K562 (cell line): ENCODE results near the gene SNX9. TPM values are rescaled to one million over a fixed set of nuclear protein-coding genes. Genes with fewer than 3 reads are reported as not detected.

Source experiments
- CBX1 ChIP-seq: sonication (generic); IDR thresholded peaks from 2 replicates; pipeline ENCODE4 v1.6.1; 2016; ENCODE audit warnings: antibody characterized with exemption, low read depth, mild to moderate bottlenecking
- CC2D1A ChIP-seq: fragments of 450-650 bp; IDR thresholded peaks from 2 replicates; pipeline ENCODE4 v1.6.1; 2017; ENCODE audit warnings: mild to moderate bottlenecking
- CXXC5 ChIP-seq: fragments of 250-450 bp; sonication (Bioruptor Pico); IDR thresholded peaks from 2 replicates; pipeline ENCODE4 v1.8.0; 2022; ENCODE audit warnings: inconsistent platforms, mild to moderate bottlenecking, moderate library complexity
- FOSL1 ChIP-seq: fragments of 200-800 bp; sonication (Bioruptor generic); conservative IDR thresholded peaks from 2 replicates; pipeline ENCODE4 v1.6.1; 2016; ENCODE audit warnings: missing genetic modification characterization, missing compliant biosample characterization
- FOXO4 ChIP-seq: fragments of 450-650 bp; formaldehyde crosslinking; IDR thresholded peaks from 2 replicates; pipeline ENCODE4 v1.4.0; 2020; ENCODE audit warnings: mild to moderate bottlenecking, moderate library complexity
- KDM2B ChIP-seq: fragments of 250-450 bp; sonication (Bioruptor Pico); IDR thresholded peaks from 2 replicates; pipeline ENCODE4 v1.8.0; 2021; ENCODE audit warnings: mild to moderate bottlenecking, moderate library complexity
- MAZ ChIP-seq, 2 experiments: fragments of 450-650 bp in 1 of 2; sonication (generic) in 1 of 2; formaldehyde crosslinking; IDR thresholded peaks in 1 of 2; conservative IDR thresholded peaks in 1 of 2; 2 replicates each; pipeline versions ENCODE4 v1.4.0 to v1.5.0; 2020; ENCODE audit warnings: mild to moderate bottlenecking in 1 of 2, missing genetic modification reagents in 1 of 2
- MCM2 ChIP-seq: fragments of 450-650 bp; IDR thresholded peaks from 2 replicates; pipeline ENCODE4 v1.6.1; 2017; ENCODE audit warnings: low read depth, mild to moderate bottlenecking
- MCM3 ChIP-seq: fragments of 450-650 bp; IDR thresholded peaks from 2 replicates; pipeline ENCODE4 v1.6.1; 2016
- MLLT1 ChIP-seq, 2 experiments: fragments of 450-650 bp; IDR thresholded peaks; 2 replicates each; pipeline ENCODE4 v1.6.1; 2016
- MYBL2 ChIP-seq, 2 experiments: fragments of 450-650 bp in 1 of 2; sonication (generic) in 1 of 2; formaldehyde crosslinking in 1 of 2; IDR thresholded peaks; 2 replicates each; pipeline versions ENCODE4 v1.6.1 to v1.8.1; 2017 to 2022; ENCODE audit warnings: borderline replicate concordance in 1 of 2, inconsistent platforms in 1 of 2, low read depth in 1 of 2, mild to moderate bottlenecking in 1 of 2, missing genetic modification reagents in 1 of 2, moderate library complexity in 1 of 2
- NFRKB ChIP-seq: fragments of 450-650 bp; IDR thresholded peaks from 2 replicates; pipeline ENCODE4 v1.6.1; 2016; ENCODE audit warnings: low read depth
- NR2C1 ChIP-seq, 2 experiments: fragments of 450-650 bp; IDR thresholded peaks; 2 replicates each; pipeline ENCODE4 v1.6.1; 2017; ENCODE audit warnings: mild to moderate bottlenecking in 2 of 2, antibody characterized with exemption in 1 of 2, inconsistent platforms in 1 of 2, missing compliant biosample characterization in 1 of 2, missing genetic modification characterization in 1 of 2
- PML ChIP-seq: IDR thresholded peaks from 2 replicates; pipeline ENCODE4 v1.6.1; 2012; ENCODE audit warnings: low read length, inconsistent platforms
- POLR2B ChIP-seq: fragments of 450-650 bp; IDR thresholded peaks from 2 replicates; pipeline ENCODE4 v1.6.1; 2018; ENCODE audit warnings: low read depth; ENCODE audit not compliant: partially characterized antibody
- PTTG1 ChIP-seq: fragments of 450-650 bp; IDR thresholded peaks from 2 replicates; pipeline ENCODE4 v1.6.1; 2016; ENCODE audit warnings: low read depth, mild to moderate bottlenecking, missing genetic modification characterization, missing compliant biosample characterization
- RB1 ChIP-seq: fragments of 450-650 bp; IDR thresholded peaks from 2 replicates; pipeline ENCODE4 v1.6.1; 2017; ENCODE audit warnings: low read depth, mild to moderate bottlenecking
- RCOR1 ChIP-seq, 2 experiments: IDR thresholded peaks; 2 replicates each; pipeline ENCODE4 v1.6.1; 2012; ENCODE audit warnings: low read depth in 2 of 2, low read length in 2 of 2, borderline replicate concordance in 1 of 2, improper control_type of control experiment in 1 of 2
- SPI1 ChIP-seq: IDR thresholded peaks from 2 replicates; pipeline ENCODE4 v1.6.1; 2011; ENCODE audit warnings: low read depth, low read length, control low read depth, borderline replicate concordance
- SRF ChIP-seq, 2 experiments: fragments of 250-450, 450-650 bp in 1 of 2; sonication (Bioruptor Pico) in 1 of 2; sonication (generic) in 1 of 2; formaldehyde crosslinking; IDR thresholded peaks; 2 replicates each; pipeline versions ENCODE4 v1.5.0 to v1.5.1; 2020 to 2022; ENCODE audit warnings: mild to moderate bottlenecking in 1 of 2, missing genetic modification reagents in 1 of 2
- STAT5B ChIP-seq: fragments of 250-450 bp; sonication (Bioruptor Pico); IDR thresholded peaks from 2 replicates; pipeline ENCODE4 v1.8.0; 2021; ENCODE audit warnings: mild to moderate bottlenecking, inconsistent platforms
- ZBTB1 ChIP-seq: sonication (generic); formaldehyde crosslinking; IDR thresholded peaks from 2 replicates; pipeline ENCODE4 v1.8.1; 2023; ENCODE audit warnings: missing genetic modification reagents, low read depth, mild to moderate bottlenecking, borderline replicate concordance
- ZNF347 ChIP-seq: fragments of 450-650 bp; formaldehyde crosslinking; IDR thresholded peaks from 2 replicates; pipeline ENCODE4 v1.4.0; 2020; ENCODE audit warnings: low read depth, mild to moderate bottlenecking, moderate library complexity
- polyA plus RNA-seq, 8 experiments: library from polyadenylated mRNA; depleted of rRNA in 4 of 8; stranded (reverse) in 5 of 8; unstranded in 3 of 8; fragments of >200 nt; fragmentation: Nextera tagmentation in 2 of 8; fragmentation: Illumina TruSeq in 1 of 8; extraction: Ambion mirVana in 2 of 8; extraction: Trizol in 1 of 8; gene quantifications; 2 replicates each; pipeline versions ENCODE4 v1.2.1 to v1.2.3, GENCODE V29; 2011 to 2014; ENCODE audit warnings: inconsistent platforms in 1 of 8, missing spikeins in 1 of 8
- total RNA-seq, 7 experiments: library from RNA; depleted of rRNA in 6 of 7; stranded (reverse); fragments of >200 nt in 6 of 7; fragmentation: Illumina TruSeq in 2 of 7; extraction: Trizol in 2 of 7; gene quantifications; 2 replicates each; pipeline versions ENCODE4 v1.2.1 to v1.2.3, GENCODE V29; 2011 to 2021; ENCODE audit warnings: low replicate concordance in 1 of 7
- TF ChIP-seq, protein P1 (sequence below): fragments of 250-450 bp; sonication (Bioruptor Pico); IDR thresholded peaks from 2 replicates; pipeline ENCODE4 v1.9.0; 2021; ENCODE audit warnings: mild to moderate bottlenecking

Gene SNX9
- total and polyA plus RNA-seq, 9 of the 15 experiments (the other 6 are each of a cell fraction or from before 2014, with no cell fraction given) = 6.0 to 81.7 (median 57.1) TPM

DNA sequence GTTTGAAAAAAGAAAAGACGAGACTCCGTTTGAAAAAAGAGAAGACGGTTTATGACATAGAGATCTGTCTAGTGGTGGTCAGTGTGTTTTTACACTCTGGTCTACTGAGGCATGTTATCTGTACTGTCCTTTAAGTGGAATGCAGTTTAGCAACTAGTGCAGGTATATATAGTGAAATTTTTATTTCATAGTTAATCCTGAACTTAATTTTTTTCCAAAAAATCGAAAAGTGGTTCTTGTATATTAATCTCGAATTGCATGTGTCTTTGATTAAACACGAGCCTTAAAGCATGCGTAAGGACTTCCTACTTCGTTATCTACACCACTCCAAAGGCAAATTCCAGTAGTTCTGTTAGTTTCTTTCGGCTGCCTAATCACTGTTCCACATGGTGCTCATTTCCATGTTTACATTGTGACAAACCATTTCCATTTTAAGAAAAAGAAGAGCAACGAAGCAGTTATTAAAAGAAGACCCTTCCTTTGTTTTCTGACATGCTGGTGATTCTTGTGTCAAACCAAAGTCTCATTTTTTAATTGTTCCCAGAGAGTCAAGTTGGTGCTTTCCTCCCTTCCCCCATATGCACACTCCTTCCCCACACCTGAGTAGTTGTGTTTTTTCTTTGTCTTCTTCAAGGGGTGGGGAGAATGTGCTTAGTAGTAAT lies 2.3 kb downstream of the SNX9 start (continued):
- peak; percentile 11 for TF ChIP-seq POLR2B
- TF ChIP-seq MAZ (CRISPR knock-in tag; conservative IDR thresholded peaks at IDR 0.05 in 1 of 2, IDR thresholded peaks at IDR 0.05 in 1 of 2) = 0 out of 4 replicates have a peak, but pooled peaks of 1 of the 2 experiments have one; percentile 30
- TF ChIP-seq FOXO4 (CRISPR knock-in tag) = no peak
- TF ChIP-seq MLLT1 (IDR thresholded peaks at IDR 0.05) = peak; percentile 13 to 27; a peak in 1 of 4 replicates
- TF ChIP-seq PML = peak; percentile 57; the same call in 1 of the 2 replicates
- peak in 1 of 2 experiments; percentile 36; a peak in 1 of 4 replicates for TF ChIP-seq SRF (CRISPR knock-in tag; IDR thresholded peaks at IDR 0.05)
- TF ChIP-seq CBX1 = no peak
- TF ChIP-seq PTTG1 (tag) = no peak
- TF ChIP-seq CXXC5 (CRISPR knock-in tag) = peak; percentile 64
- no peak for TF ChIP-seq MCM2
- peak; percentile 18 for TF ChIP-seq NFRKB
- peak; percentile 89 for TF ChIP-seq FOSL1
- TF ChIP-seq RCOR1 (IDR thresholded peaks at IDR 0.05; ENCODE audit: borderline replicate concordance in 1 of 2, low read depth in 2 of 2, low read length in 2 of 2) = peak; percentile 35 to 36; a peak in 1 of 4 replicates
- TF ChIP-seq, protein P1, sequence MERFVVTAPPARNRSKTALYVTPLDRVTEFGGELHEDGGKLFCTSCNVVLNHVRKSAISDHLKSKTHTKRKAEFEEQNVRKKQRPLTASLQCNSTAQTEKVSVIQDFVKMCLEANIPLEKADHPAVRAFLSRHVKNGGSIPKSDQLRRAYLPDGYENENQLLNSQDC (CRISPR knock-in tag) = peak; percentile 5; the same call in 1 of the 2 replicates
- peak; percentile 82 for TF ChIP-seq SPI1
- no peak; the same call in 1 of the 2 replicates for TF ChIP-seq NR2C1 (IDR thresholded peaks at IDR 0.05)
- TF ChIP-seq NR2C1 (tag; IDR thresholded peaks at IDR 0.05) = peak; percentile 19; the same call in 1 of the 2 replicates
- no peak for TF ChIP-seq ZBTB1 (CRISPR knock-in tag)
- TF ChIP-seq STAT5B (CRISPR knock-in tag) = no peak
- no peak for TF ChIP-seq MCM3
- TF ChIP-seq ZNF347 = no peak
- 0 out of 2 replicates have a peak, but pooled peaks have one; percentile 8 for TF ChIP-seq RB1
- TF ChIP-seq CC2D1A = no peak; the same call in 1 of the 2 replicates
- TF ChIP-seq MYBL2 (IDR thresholded peaks at IDR 0.05; ENCODE audit: low read depth) = peak; percentile 57
- TF ChIP-seq MYBL2 (CRISPR knock-in tag; IDR thresholded peaks at IDR 0.05; ENCODE audit: borderline replicate concordance) = no peak
- TF ChIP-seq KDM2B (CRISPR knock-in tag) = no peak
